Hepatocyte (in vitro differentiated cells): ENCODE data around the gene CORO7.

ENCODE experiments used
- CTCF ChIP-seq: fragments of 200-600 bp; sonication (generic); IDR thresholded peaks from 2 replicates; pipeline ENCODE4 v1.5.1; 2016; ENCODE audit warnings: antibody characterized with exemption, mild to moderate bottlenecking; ENCODE audit not compliant: poor library complexity
- EZH2 ChIP-seq: fragments of 200-600 bp; sonication (generic); IDR thresholded peaks from 2 replicates; pipeline ENCODE4 v1.6.1; 2016; ENCODE audit warnings: antibody characterized with exemption, mild to moderate bottlenecking, borderline replicate concordance
- EZH2phosphoT487 ChIP-seq: fragments of 200-600 bp; sonication (generic); IDR thresholded peaks from one replicate; pipeline ENCODE4 v1.6.1; 2018; ENCODE audit warnings: antibody characterized with exemption, mild to moderate bottlenecking, low read depth, moderate library complexity; ENCODE audit not compliant: unreplicated experiment, severe bottlenecking

GRCh38 chr16:4408323-4408690 is 8.1 kb downstream of the CORO7 start:
- TF ChIP-seq CTCF (no peak), EZH2phosphoT487 (no peak), EZH2 (no peak)
